MM.1S (cell line): ENCODE data around the gene SCIN.

ENCODE experiments used
- DNase-seq: peaks from one replicate; pipeline ENCODE4 v3.0.0-alpha.2; 2015
- H2AFZ ChIP-seq: fragments of 300-600 bp; sonication (generic); 2 replicates; pipeline ENCODE4 v1.6.0; 2016; ENCODE audit warnings: antibody characterized with exemption, low read length
- H3F3A ChIP-seq: fragments of 300-600 bp; sonication (generic); 2 replicates; pipeline ENCODE4 v1.6.1; 2016; ENCODE audit warnings: mild to moderate bottlenecking, antibody characterized with exemption, low read length, moderate library complexity, mixed read lengths; ENCODE audit not compliant: insufficient read depth
- H3K27ac ChIP-seq: fragments of 300-600 bp; sonication (generic); 2 replicates; pipeline ENCODE4 v1.5.1; 2016; ENCODE audit warnings: mild to moderate bottlenecking, low read length
- H3K27me3 ChIP-seq: fragments of 300-600 bp; sonication (generic); replicated peaks from 2 replicates; pipeline ENCODE4 v1.6.0; 2016; ENCODE audit warnings: low read length; ENCODE audit not compliant: insufficient read depth
- H3K36me3 ChIP-seq: fragments of 300-600 bp; sonication (generic); replicated peaks from 2 replicates; pipeline ENCODE4 v1.6.1; 2016; ENCODE audit warnings: mild to moderate bottlenecking, low read length, mixed read lengths; ENCODE audit not compliant: insufficient read depth
- H3K4me1 ChIP-seq: fragments of 300-600 bp; sonication (generic); 2 replicates; pipeline ENCODE4 v1.6.1; 2016; ENCODE audit warnings: low read length, mixed read lengths
- H3K4me2 ChIP-seq: fragments of 300-600 bp; sonication (generic); 2 replicates; pipeline ENCODE4 v1.6.0; 2016; ENCODE audit warnings: low read depth, low read length
- H3K4me3 ChIP-seq: fragments of 300-600 bp; sonication (generic); 2 replicates; pipeline ENCODE4 v1.5.1; 2016; ENCODE audit warnings: low read length, mixed read lengths
- H3K79me2 ChIP-seq: fragments of 300-600 bp; sonication (generic); 2 replicates; pipeline ENCODE4 v1.6.1; 2016; ENCODE audit warnings: mixed run types, low read length, mixed read lengths
- H3K9ac ChIP-seq: fragments of 300-600 bp; sonication (generic); 2 replicates; pipeline ENCODE4 v1.6.1; 2016; ENCODE audit warnings: low read length, mixed read lengths
- H3K9me2 ChIP-seq: fragments of 300-600 bp; sonication (generic); replicated peaks from 2 replicates; pipeline ENCODE4 v1.6.1; 2016; ENCODE audit warnings: mild to moderate bottlenecking, low read length, mixed read lengths; ENCODE audit not compliant: insufficient read depth
- H3K9me3 ChIP-seq: fragments of 300-600 bp; sonication (generic); replicated peaks from 2 replicates; pipeline ENCODE4 v1.6.1; 2016; ENCODE audit warnings: mild to moderate bottlenecking, low read length, mixed read lengths; ENCODE audit not compliant: insufficient read depth
- H4K20me1 ChIP-seq: fragments of 300-600 bp; sonication (generic); 2 replicates; pipeline ENCODE4 v1.6.1; 2016; ENCODE audit warnings: mild to moderate bottlenecking, low read length, moderate library complexity, mixed read lengths; ENCODE audit not compliant: insufficient read depth
- EZH2 ChIP-seq: fragments of 300-600 bp; sonication (generic); optimal IDR thresholded peaks from 2 replicates; pipeline ENCODE3; 2017; ENCODE audit warnings: low read depth, mild to moderate bottlenecking, antibody characterized with exemption, low read length, mixed read lengths
- EZH2phosphoT487 ChIP-seq: fragments of 300-600 bp; sonication (generic); IDR thresholded peaks from 2 replicates; pipeline ENCODE4 v1.6.1; 2018; ENCODE audit warnings: antibody characterized with exemption, low read length
- TF ChIP-seq, protein P1 (sequence below): fragments of 300-600 bp; sonication (generic); IDR thresholded peaks from 2 replicates; pipeline ENCODE4 v1.5.1; 2016; ENCODE audit warnings: antibody characterized with exemption, low read length, mixed read lengths

Gene SCIN

GRCh38 chr7:12539681-12540080 is 30.8 kb upstream of the SCIN start:
- Histone ChIP-seq H3K4me2 (no peak overlapping the region), H4K20me1 (no peaks in the 10 kb centered on the region), H3K9me3 (no peaks in the 10 kb centered on the region), H3K4me3 (no peak overlapping the region), H3K27me3 (no peaks in the 10 kb centered on the region), H3K9me2 (no peaks in the 10 kb centered on the region), H3K36me3 (no peaks in the 10 kb centered on the region), H3K79me2 (no peaks in the 10 kb centered on the region), H3K4me1 (no peaks in the 10 kb centered on the region), H3K9ac (no peak overlapping the region), H3F3A (no peaks in the 10 kb centered on the region), H2AFZ (no peak overlapping the region), H3K27ac (no peak overlapping the region)
- DNase-seq = no peak
- TF ChIP-seq, protein P1, sequence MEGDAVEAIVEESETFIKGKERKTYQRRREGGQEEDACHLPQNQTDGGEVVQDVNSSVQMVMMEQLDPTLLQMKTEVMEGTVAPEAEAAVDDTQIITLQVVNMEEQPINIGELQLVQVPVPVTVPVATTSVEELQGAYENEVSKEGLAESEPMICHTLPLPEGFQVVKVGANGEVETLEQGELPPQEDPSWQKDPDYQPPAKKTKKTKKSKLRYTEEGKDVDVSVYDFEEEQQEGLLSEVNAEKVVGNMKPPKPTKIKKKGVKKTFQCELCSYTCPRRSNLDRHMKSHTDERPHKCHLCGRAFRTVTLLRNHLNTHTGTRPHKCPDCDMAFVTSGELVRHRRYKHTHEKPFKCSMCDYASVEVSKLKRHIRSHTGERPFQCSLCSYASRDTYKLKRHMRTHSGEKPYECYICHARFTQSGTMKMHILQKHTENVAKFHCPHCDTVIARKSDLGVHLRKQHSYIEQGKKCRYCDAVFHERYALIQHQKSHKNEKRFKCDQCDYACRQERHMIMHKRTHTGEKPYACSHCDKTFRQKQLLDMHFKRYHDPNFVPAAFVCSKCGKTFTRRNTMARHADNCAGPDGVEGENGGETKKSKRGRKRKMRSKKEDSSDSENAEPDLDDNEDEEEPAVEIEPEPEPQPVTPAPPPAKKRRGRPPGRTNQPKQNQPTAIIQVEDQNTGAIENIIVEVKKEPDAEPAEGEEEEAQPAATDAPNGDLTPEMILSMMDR = no peak
- TF ChIP-seq EZH2 (no peak), EZH2phosphoT487 (no peak)

GRCh38 chr7:12540850-12541249 is 29.7 kb upstream of the SCIN start:
- Histone ChIP-seq H4K20me1 (no peaks in the 10 kb centered on the region), H3K9ac (no peak overlapping the region), H3K27me3 (no peaks in the 10 kb centered on the region), H3F3A (no peaks in the 10 kb centered on the region), H3K4me2 (no peak overlapping the region), H3K79me2 (no peaks in the 10 kb centered on the region), H3K4me1 (no peaks in the 10 kb centered on the region), H3K36me3 (no peaks in the 10 kb centered on the region), H3K4me3 (no peak overlapping the region), H3K9me3 (no peaks in the 10 kb centered on the region), H3K27ac (no peak overlapping the region), H2AFZ (no peak overlapping the region), H3K9me2 (no peaks in the 10 kb centered on the region)
- DNase-seq = no peak
- TF ChIP-seq, protein P1 = no peak
- no peak for TF ChIP-seq EZH2phosphoT487
- TF ChIP-seq EZH2 = no peak

- Histone ChIP-seq H4K20me1 (no peaks in the 10 kb centered on the region), H3K79me2 (no peaks in the 10 kb centered on the region), H3F3A (no peaks in the 10 kb centered on the region), H3K27ac (no peak overlapping the region), H3K27me3 (no peaks in the 10 kb centered on the region), H2AFZ (no peak overlapping the region), H3K4me3 (no peak overlapping the region), H3K9me2 (no peaks in the 10 kb centered on the region), H3K9me3 (no peaks in the 10 kb centered on the region), H3K36me3 (no peaks in the 10 kb centered on the region), H3K9ac (no peak overlapping the region), H3K4me1 (no peaks in the 10 kb centered on the region), H3K4me2 (no peak overlapping the region)
- no peak for TF ChIP-seq EZH2
- TF ChIP-seq, protein P1 = no peak
- no peak for TF ChIP-seq EZH2phosphoT487
- DNase-seq = no peak
These were observed 26.9 kb upstream of the SCIN start for GRCh38 chr7:12543586-12543985.

- Histone ChIP-seq H3K27me3 (peaks cover 12% of the 10 kb centered on the region; the same call in 1 of the 2 replicates), H3K79me2 (no peaks in the 10 kb centered on the region), H2AFZ (no peak overlapping the region), H3K9ac (no peak overlapping the region), H3K9me3 (no peaks in the 10 kb centered on the region), H3K9me2 (no peaks in the 10 kb centered on the region), H4K20me1 (no peaks in the 10 kb centered on the region), H3K36me3 (no peaks in the 10 kb centered on the region), H3K4me3 (no peak overlapping the region), H3K4me2 (no peak overlapping the region), H3F3A (peaks cover 3% of the 10 kb centered on the region), H3K27ac (no peak overlapping the region), H3K4me1 (peaks cover 5% of the 10 kb centered on the region; the same call in 1 of the 2 replicates)
- DNase-seq = no peak
- TF ChIP-seq EZH2phosphoT487 (no peak), EZH2 (no peak)
- TF ChIP-seq, protein P1 = no peak
These were observed 21.4 kb upstream of the SCIN start for GRCh38 chr7:12549106-12549505.
